ENCODE measurements around the gene GRIK4.

The GRIK4 gene

GRCh38 chr11:120526241-120526640 lies 14.7 kb downstream of the GRIK4 start:
- DNase-seq (ENCODE audit: low read depth), result no peak

- no peak for DNase-seq (ENCODE audit: low read depth)
These were observed 15.7 kb downstream of the GRIK4 start for GRCh38 chr11:120527111-120527761.

GRCh38 chr11:120528749-120529148 lies 17.2 kb downstream of the GRIK4 start:
- DNase-seq (ENCODE audit: low read depth), result no peak

- no peak for DNase-seq (ENCODE audit: low read depth)
These were observed 17.7 kb downstream of the GRIK4 start for GRCh38 chr11:120529214-120529613.

GRCh38 chr11:120529911-120530310 lies 18.4 kb downstream of the GRIK4 start:
- no peak for DNase-seq (ENCODE audit: low read depth)

GRCh38 chr11:120532082-120532831 lies 20.7 kb downstream of the GRIK4 start:
- DNase-seq (ENCODE audit: low read depth), result peak; percentile 47

GRCh38 chr11:120532832-120533196 lies 21.3 kb downstream of the GRIK4 start:
- peak; percentile 20 for DNase-seq (ENCODE audit: low read depth)

- DNase-seq (ENCODE audit: low read depth), result no peak
These were observed 24.7 kb downstream of the GRIK4 start for GRCh38 chr11:120536091-120536796.

GRCh38 chr11:120536797-120537169 lies 25.2 kb downstream of the GRIK4 start:
- DNase-seq (ENCODE audit: low read depth), result no peak

- no peak for DNase-seq (ENCODE audit: low read depth)
These were observed 26.4 kb downstream of the GRIK4 start for GRCh38 chr11:120537996-120538395.

GRCh38 chr11:120538707-120539106 lies 27.2 kb downstream of the GRIK4 start:
- no peak for DNase-seq (ENCODE audit: low read depth)

- peak; percentile 28 for DNase-seq (ENCODE audit: low read depth)
These were observed 28.3 kb downstream of the GRIK4 start for GRCh38 chr11:120539667-120540369.

- DNase-seq (ENCODE audit: low read depth), result no peak
These were observed 29.4 kb downstream of the GRIK4 start for GRCh38 chr11:120540744-120541465.

GRCh38 chr11:120543521-120544215 lies 32.1 kb downstream of the GRIK4 start:
- DNase-seq (ENCODE audit: low read depth), result no peak

GRCh38 chr11:120545813-120546212 lies 34.3 kb downstream of the GRIK4 start:
- no peak for DNase-seq (ENCODE audit: low read depth)

GRCh38 chr11:120546312-120547205 lies 35.0 kb downstream of the GRIK4 start:
- DNase-seq (ENCODE audit: low read depth), result peak; percentile 92

GRCh38 chr11:120547316-120547715 lies 35.8 kb downstream of the GRIK4 start:
- no peak for DNase-seq (ENCODE audit: low read depth)

GRCh38 chr11:120547811-120548681 lies 36.5 kb downstream of the GRIK4 start:
- peak; percentile 82 for DNase-seq (ENCODE audit: low read depth)

GRCh38 chr11:120548682-120549209 lies 37.2 kb downstream of the GRIK4 start:
- DNase-seq (ENCODE audit: low read depth), result no peak

All from iris pigment epithelial cell (primary cell).